GM18909 (cell line): ENCODE measurements around the gene SMAD7.
A peak's percentile ranks its signal among the peaks of the same experiment; 100 is the strongest.

ENCODE experiments used
- ATAC-seq: cut with Tn5 transposase; IDR thresholded peaks from one replicate; pipeline ENCODE4 v1.9.1; 2021; ENCODE audit warnings: mild to moderate bottlenecking; ENCODE audit not compliant: unreplicated experiment, poor library complexity

Gene SMAD7

GRCh38 chr18:48988508-48989303 is 37.9 kb upstream of the SMAD7 start:
- no peak for ATAC-seq

DNA sequence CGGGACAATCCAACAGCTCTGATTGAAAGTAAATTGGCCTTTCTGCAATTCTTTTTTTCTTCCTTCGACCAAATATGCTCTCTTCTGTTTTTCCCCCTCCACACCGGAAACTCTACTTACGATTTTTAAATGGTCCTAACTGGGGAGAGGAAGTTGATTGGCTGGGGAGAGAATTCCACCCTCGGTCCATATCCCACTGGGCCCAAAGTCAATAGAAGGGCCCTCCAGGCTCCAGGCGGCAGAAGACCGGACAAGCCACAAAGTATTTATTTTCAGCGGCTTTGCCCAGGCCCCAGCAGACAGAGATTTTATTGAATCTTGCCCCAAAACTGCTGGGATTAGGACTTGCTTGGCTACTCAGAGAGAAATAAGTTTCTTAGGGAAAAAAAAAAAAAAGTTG is 37.1 kb upstream of the SMAD7 start:
- ATAC-seq: no peak

DNA sequence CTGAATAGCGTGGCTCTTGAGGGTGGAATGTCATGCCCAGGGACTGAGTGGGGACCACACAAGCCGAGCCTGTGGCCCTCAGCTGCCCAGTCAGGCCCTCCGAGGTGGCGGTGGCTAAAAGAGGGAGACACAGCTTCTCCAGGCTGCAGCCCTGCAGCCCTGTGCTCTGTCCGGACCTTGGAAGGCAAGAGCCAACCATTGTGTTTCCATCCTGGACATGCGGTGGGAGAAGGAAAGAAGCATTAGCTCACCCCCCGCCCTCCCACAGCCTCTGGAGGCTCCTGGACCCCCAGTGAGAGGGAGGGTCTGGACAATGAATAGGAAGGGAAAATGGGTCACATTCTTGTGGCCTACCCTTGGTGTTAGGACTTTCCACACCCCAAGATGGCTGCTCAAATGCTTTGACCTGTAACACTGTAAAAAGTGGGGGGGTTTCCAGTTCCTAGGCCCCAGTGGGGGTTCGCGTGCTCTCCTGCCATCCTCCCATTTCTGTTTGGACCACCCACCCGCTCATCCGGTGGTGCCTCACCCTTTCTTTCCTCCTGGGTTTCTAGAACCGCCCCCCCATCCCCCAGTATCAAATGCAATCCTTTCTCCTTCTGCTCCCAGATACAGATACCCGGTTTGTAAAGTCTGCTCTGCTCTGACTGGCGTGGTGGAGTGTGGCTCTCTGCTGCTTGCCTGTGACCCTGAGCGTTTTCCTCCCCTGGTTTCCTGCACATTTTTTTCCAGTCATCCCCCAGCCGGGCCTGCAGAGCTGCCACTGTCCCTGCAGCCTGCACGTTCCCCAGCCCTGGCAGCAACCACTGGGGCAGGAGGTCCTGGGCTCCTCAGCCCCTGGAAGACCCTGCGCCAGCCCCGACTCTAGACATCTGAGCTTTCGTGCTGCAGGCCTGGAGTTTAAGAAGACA is 36.3 kb upstream of the SMAD7 start:
- ATAC-seq: no peak

- ATAC-seq: no peak
These were observed 34.4 kb upstream of the SMAD7 start for GRCh38 chr18:48985161-48985560.

DNA sequence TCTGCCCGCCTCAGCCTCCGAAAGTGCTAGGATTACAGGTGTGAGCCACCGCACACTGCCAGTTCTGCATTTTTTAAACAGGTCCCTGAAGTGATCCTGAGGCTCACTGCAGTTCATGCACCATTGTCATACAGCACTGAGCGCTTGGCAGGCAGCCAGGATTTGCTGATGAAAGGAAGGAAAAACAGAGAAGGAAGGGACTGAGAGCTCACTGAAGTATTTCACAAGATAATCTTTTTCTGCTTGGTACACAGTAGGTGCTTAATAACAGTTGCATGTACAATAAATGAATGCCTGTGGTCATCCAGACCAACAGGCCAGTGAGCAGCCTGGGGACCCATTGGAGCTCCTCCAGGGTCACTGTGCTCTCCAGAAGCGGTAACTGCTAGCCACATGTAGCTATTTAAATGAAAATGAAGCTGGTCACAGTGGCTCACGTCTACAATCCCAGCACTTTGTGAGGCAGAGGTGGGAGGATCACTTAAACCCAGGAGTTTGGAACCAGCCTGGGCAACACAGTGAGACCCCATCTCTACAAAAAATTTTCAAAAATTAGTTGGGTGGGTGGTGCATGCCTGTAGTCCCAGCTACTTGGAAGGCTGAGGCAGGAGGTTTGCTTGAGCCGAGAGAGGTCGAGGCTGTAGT is 33.1 kb upstream of the SMAD7 start:
- ATAC-seq: no peak

- no peak for ATAC-seq
These were observed 31.5 kb upstream of the SMAD7 start for GRCh38 chr18:48982266-48982665.

GRCh38 chr18:48979944-48980890 is 29.5 kb upstream of the SMAD7 start:
- ATAC-seq: no peak

DNA sequence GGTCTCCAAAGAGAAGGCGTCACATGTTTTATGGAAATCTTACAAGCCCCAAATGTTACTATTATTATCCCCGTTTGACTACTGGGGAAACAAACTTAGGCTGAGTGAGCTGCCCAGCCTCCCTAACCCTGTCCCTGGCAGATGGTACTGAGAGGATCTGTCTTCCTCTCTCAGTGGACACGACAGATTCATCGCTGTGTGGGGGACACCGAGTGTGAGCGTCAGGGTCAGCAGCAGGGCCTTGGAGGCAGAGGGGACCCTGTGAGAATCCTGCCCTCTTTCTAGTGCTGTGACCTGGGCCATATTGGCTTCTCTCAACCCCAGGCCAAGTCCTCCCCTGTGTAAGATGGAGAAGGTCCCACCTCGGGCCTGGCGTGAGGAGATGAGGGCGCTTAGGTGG is 27.1 kb upstream of the SMAD7 start:
- no peak for ATAC-seq

GRCh38 chr18:48975817-48976649 is 25.3 kb upstream of the SMAD7 start:
- peak; percentile 70 for ATAC-seq

DNA sequence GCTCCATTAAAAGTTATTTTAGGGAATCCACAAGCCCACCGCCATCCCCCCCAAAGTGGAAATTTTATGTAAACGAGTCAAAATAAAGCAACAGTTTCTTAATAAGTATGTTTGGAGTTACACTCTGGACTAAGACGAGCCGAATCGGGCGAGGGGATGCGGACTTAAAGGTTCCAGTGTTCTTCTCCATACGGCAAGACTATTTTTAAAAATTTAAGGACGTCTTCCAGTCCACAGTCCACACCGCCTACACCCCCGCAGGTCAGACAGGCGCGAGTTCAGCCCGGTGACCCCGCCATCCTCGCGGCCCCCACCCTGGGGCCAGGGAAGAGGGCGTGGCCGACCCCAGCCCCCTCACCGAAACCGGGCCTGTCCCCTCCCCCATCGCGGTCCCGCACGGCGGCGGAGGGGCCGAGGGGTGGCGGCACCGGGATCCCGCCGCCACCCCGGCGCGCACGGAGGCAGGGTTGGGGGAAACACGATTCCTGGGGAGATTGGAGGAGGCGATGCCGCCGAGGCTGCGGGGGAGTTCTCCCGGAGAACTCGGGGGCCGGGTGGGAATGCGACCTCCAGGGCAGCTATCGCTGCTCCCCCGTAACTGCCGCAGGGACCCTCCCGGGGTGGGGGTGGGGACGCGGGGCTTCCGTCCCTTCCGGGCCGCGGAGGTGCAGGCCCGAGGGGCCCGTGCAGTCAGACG is 24.5 kb upstream of the SMAD7 start:
- ATAC-seq: peak; percentile 11

- ATAC-seq: no peak
These were observed 23.7 kb upstream of the SMAD7 start for GRCh38 chr18:48974304-48975119.

DNA sequence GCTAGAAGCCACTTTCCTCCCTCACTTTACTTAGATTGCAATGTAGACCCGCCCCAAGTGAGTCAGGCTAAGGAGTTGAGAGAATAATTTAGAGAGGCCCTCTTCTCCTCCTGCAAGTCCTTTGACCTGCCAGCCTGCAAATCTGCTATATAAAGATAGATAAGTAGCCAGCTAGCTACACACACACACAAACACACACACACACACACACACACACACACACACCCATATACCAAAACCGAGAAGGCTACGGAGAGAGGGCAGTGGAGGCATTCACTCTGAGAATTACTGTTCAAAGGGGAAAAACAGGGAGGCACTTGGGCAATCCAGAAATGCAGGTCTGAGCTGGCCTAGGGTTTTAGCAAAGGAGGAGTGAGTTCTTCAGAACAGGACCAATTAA is 23.0 kb upstream of the SMAD7 start:
- no peak for ATAC-seq

- ATAC-seq: no peak
These were observed 17.8 kb upstream of the SMAD7 start for GRCh38 chr18:48968412-48969215.

GRCh38 chr18:48967545-48967944 is 16.8 kb upstream of the SMAD7 start:
- ATAC-seq: no peak

DNA sequence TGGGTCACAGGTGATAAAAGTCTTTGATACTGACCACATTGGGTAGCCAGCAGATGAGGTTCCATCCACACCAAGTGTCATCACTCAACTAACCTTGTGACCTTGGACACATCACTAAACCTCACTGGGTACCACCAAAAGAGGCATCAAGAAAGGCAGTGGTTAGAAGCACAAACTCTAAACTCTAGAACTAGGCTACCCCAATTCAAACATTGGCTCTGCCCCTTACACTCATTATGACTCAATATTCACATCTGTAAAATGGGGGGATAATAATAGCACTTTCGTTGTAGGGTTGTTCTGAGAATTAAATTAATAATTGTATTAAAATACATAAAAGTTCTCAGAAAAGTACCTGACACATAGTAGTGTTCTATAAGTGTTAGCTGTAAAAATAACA is 15.8 kb upstream of the SMAD7 start:
- ATAC-seq: no peak

DNA sequence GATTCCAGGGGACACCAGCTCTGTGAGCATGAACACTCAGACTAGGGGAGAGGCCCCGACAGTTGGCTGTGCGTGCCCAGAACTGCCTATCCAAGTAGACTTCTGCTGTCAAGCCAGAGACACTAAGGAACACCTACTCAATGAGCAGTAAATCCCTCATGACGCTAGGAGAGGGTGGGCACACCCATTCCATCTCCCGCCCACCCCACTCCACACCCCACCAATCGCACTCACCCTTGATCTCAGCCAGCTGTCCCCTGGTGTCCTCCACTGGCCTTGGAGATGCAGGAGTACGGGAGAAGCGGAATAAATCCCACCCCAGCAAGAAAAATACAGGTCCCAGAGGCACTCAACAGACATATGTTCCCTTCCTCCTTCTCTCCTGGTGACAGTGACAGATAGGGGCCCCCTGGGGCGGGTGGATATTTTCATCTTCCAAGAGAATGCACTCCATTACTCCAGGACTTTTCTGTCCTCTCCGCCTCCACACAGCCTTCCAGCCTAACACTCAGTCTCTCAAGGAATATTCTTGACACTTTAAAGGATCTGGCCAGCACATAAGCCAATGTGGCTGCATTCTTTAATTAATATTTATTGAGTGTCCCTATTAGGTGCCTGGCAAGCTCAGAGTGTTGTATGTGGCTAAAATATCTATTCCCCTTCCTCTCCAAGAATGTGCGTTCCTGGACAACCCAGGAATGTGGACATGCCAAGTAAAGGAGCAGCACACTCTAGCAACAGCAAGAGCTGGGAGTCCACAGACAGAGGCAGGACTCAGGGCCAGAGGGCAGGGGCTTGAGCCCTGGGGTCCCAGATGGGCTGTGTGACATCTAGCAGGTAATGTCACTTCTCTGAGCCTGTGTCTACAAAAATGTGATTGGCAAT is 13.1 kb upstream of the SMAD7 start:
- no peak for ATAC-seq
